GM12872 (cell line): Measurements from ENCODE around the gene DMXL2.

ENCODE experiments used
- TF ChIP-seq, protein P1 (sequence below): IDR thresholded peaks from 3 replicates; pipeline ENCODE4 v1.5.1; 2011; ENCODE audit warnings: low read depth, mild to moderate bottlenecking, low read length, moderate library complexity; ENCODE audit not compliant: insufficient read depth

The DMXL2 gene

DNA sequence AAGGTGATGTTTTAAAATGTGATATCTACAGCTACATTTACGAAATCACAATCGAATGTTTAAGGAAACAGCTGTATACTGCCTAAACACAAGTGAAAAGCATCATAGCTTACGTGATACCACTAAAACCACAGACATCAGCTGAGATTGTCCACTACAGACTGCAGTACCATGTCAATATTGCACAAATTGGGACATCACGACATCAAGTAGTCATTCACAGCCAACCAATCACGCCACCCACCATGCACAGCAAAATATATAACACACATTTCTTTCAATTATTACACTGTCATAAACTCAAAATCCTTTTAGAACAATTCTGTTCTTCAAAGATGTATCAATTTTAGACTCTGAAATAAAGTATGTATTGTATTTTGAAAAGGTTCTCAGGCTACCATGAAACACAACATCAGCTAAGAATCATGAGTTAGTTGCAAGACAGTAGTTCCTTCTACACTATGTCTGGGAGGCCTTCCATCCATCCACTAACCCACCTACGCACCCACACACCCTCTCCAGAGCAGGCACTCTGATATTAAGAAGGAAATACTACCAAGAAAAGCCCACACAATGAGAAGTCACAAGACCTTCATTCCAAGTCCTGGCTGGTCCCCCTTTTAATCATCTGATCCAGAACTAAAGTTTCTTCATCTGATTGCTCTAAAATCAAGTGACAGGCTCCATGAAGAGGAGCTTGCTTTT, 3.1 kb downstream of the DMXL2 start:
- TF ChIP-seq, protein P1, sequence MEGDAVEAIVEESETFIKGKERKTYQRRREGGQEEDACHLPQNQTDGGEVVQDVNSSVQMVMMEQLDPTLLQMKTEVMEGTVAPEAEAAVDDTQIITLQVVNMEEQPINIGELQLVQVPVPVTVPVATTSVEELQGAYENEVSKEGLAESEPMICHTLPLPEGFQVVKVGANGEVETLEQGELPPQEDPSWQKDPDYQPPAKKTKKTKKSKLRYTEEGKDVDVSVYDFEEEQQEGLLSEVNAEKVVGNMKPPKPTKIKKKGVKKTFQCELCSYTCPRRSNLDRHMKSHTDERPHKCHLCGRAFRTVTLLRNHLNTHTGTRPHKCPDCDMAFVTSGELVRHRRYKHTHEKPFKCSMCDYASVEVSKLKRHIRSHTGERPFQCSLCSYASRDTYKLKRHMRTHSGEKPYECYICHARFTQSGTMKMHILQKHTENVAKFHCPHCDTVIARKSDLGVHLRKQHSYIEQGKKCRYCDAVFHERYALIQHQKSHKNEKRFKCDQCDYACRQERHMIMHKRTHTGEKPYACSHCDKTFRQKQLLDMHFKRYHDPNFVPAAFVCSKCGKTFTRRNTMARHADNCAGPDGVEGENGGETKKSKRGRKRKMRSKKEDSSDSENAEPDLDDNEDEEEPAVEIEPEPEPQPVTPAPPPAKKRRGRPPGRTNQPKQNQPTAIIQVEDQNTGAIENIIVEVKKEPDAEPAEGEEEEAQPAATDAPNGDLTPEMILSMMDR = no peak

DNA sequence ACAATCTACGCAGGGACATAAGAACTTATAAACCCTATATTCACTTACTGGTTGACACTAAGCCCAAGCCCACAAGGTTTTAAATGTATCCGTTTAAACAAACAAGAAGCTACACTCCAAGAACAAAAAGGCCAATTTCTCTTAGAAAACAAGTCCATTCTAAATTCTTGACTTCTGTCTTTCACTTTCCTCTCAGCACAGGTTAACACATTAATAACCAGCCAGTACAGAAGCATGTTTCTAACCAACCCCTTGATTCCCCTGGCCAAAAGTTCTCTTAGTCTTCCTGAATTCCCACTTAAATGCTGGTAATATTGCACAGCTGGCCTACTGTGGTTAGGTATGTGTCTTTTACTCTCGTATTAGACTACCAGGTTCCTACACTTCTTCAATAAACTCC, 4.7 kb downstream of the DMXL2 start:
- TF ChIP-seq, protein P1 = no peak

DNA sequence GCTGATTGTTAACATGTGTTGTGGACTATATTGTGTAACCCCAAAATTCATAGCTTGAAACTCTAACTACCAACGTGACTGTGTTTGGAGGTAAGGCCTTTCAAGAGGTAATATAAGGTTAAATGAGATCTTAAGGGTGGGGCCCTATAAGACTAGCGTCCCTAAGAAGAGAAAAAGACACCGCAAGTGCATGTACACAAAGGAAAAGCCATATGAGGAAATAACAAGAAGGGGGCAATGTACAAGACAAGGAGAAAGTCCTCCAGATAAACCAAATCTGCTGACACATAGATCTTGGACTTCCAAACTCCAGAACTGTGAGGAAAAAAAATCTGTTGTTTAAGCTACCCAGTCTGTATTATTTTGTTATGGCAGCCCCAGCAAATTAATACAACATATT, 8.6 kb downstream of the DMXL2 start:
- TF ChIP-seq, protein P1 = no peak

DNA sequence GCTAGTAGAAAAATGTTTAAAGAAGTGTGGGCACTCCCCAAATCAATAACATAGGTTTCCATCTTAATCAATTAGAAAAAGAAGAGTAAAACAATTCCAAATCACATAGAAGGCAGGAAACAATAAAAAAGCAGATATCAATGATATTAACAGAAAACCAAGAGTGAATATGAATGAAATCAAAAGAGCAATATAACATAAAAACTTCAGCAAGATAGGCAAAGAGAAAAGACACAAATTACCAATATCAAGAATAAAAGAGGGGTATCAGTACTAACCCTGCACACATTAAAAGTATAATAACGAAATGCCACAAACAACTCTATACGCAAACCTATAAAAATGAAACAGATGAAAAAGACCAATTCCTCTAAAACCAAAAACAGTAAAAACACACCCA, 19.6 kb downstream of the DMXL2 start:
- TF ChIP-seq, protein P1 = no peak

DNA sequence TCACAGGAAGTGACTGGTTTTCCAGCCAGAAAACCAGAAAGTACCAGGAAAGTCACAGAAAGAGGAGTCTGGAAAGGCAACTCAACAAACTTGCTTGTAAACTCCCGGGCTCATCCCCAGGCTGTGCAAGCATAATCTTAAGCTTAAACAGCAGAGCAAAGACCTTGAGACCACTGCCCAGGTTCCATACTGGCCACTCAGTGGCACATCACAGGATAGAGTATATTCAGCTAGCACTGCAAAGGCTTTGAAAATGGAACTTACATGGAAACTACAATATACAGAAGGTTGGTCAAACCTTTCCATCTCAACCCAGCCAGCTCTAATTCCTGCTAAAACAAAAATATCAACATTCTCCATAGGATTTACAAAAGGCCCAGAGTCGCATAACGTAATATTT, 20.1 kb downstream of the DMXL2 start:
- TF ChIP-seq, protein P1 = no peak

DNA sequence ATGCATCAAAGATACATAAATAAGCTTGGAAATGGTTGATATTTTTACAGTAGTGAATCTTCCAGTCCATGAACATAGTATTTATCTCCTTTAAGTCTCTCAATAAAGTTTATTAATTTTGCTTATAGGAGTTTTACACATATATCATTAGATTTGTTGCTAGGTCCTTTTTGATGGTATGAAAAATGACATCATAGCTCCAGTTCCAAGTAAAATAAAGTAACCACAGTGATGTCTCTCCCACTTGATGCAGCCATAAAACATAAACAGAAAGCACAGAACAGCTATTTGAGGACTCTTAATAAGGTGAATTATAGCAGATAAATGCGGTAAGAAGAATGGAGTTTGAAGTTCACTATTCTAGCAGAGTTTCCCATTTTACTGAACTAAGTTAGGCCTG, 20.8 kb downstream of the DMXL2 start:
- TF ChIP-seq, protein P1 = no peak

DNA sequence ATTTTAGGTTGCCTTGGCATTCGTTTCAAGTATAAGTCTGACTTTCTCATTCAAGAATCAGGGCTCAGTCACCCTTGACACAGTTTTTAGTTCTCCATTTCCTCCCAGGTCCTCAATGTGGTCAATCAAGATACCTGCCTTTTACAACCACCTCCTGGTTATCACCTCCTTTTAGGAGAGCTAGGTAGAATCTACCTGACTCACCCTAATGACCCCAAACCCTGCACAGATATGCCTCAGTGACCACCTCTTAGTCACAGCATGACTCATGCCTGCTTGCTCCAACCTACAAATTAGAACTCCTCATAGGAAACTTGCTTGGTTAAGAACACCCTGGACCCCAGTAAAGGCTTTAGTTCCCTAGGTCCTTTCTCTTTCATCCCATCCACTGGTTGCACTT, 22.5 kb downstream of the DMXL2 start:
- TF ChIP-seq, protein P1 = no peak
